Left renal pelvis (tissue), 4 donors: Measurements from ENCODE around the gene R3HDM1. TPM values are rescaled to one million over a fixed set of nuclear protein-coding genes. Genes with fewer than 3 reads are reported as not detected.
"Not testable (repeated sequence)": the region's sequence is repeated elsewhere in the genome, so short reads cannot be mapped to it uniquely, and the experiment has no call there.

Experiments used
- DNase-seq, 4 donors: peaks; one replicate each; pipeline ENCODE4 v3.0.0-alpha.2; 2013; ENCODE audit warnings: low read depth in 4 of 4, low spot score in 3 of 4
- polyA plus RNA-seq, 4 donors: library from polyadenylated mRNA; unstranded; fragments of 120-200 nt; gene quantifications; one replicate each; pipeline ENCODE4 v1.2.1, GENCODE V29; 2013; ENCODE audit not compliant: insufficient read length in 4 of 4

Gene R3HDM1
- 10 to 100 TPM; 27.5 to 40.4 (median 37.6) TPM for polyA plus RNA-seq

DNA sequence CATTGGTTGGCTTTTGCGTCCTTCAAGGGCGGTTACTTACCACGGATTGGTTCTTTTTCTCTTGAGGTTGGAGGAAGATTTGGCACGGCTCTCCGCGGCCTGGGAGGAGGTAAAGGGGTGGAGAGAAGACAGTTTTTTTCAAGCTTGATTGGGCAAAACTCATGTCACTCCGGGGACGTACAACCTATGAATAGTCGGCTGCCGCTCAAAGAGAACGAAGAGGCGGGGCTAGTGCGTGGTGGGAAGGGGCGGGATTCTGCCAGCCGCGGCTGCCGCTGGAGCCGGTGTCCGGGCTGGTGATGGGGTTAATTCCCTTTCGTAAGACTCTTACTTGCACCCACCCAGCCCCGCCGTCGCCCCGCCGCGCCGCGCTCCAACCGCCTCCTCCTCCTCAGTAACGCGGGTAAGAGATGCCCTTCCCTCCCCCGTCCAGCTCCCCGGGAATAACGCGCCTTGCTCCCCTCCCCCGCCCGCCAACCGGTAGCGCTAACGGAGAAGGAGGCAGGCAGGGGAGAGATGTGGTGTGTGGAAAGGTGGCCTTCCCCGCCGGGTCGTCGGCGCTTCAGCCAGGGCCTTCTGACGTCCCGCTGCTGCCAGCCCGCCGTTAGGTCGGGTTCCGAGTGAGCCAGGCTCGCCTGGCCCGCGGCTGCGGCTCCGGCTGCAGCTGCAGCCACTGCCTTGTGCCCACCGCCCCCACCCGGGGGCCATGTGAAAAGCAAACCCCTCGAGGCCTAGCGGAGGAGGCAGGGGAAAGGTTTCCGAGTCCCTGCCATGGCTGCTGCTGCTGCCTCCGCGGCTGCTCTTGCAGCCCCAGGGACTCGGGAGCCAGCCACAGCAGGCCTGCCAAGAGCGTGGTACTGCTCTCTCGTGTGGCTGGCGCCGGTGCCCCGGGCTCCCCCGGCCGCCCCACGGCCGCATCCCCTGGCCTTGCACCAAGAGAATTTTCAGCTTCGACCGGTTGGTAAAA, at the start of gene R3HDM1:
Gene R3HDM1 (plus strand): TSS at position 254 of the 967 bp plus-strand sequence. CDS start 73,362 bp downstream, outside the sequence.
- peak; percentile 100 for DNase-seq

DNA sequence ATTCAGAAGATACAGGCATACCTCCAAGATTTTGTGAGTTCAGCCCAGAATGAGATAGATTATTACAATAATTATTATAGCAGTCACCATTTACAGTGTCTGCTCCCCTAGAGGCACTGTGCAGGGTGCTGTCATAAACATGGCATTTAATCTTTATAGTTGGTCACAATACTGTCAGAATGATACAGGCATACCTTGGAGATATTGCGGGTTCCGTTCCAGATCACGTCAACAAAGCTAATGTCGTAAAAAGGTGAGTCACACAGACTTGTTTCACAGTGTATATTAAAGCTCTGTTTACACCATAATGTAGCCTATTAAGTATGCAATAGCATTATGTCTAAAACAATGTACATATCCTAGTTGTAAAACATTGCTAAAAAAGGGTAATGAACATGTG, 45.8 kb upstream of the R3HDM1 start:
- DNase-seq = no peak

DNA sequence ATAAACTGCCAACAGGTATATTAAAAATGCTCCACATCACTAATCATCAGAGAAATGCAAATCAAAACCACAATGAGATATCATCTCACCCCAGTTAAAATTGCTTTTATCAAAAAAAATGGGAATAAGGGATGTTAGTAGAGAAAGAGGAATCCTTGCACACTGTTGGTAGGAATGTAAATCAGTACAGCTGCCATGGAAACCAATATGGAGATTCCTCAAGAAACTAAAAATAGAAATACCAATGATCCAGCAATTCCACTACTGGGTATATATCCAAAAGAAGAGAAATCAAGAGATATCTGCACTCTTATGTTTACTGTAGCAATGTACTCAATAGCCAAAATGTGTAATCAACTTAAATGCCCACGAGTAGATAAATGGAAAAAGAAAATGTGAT, 40.9 kb upstream of the R3HDM1 start:
- no peak for DNase-seq

DNA sequence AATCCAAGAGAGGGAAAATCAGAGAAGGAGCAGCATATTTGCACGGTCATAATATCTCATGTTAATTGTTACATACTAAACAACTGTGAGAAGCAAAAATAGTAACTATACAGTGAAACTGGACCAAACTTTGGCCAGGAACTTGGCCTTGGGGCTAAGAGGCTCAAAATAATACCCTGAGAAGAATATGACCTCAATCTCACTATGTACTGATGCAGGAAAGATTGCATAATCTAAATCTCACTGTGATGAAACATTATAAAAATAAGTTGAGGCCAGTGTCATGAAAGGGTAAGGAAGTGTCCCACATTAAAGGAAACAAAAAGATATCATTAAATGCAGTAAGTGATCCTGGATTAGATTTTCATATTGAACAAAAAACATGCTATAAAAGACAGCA, 36.8 kb upstream of the R3HDM1 start:
- DNase-seq = no peak

DNA sequence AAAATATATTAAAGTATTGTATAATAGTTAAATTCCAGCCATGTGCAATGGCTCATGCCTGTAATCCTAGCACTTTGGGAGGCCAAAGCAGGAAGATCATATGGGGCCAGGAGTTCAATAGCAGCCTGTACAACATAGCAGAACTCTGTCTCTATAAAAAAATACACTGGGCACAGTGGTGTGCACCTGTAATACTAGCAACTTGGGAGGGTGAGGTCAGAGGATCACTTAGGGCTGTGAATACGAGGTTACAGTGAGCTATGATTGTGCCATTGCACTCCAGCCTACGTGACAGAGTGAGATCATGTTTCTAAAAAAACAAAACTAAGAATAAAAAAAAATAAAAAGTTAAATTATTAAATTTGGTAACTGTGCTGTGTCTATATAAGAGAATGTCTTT, 36.4 kb upstream of the R3HDM1 start:
- no peak for DNase-seq

DNA sequence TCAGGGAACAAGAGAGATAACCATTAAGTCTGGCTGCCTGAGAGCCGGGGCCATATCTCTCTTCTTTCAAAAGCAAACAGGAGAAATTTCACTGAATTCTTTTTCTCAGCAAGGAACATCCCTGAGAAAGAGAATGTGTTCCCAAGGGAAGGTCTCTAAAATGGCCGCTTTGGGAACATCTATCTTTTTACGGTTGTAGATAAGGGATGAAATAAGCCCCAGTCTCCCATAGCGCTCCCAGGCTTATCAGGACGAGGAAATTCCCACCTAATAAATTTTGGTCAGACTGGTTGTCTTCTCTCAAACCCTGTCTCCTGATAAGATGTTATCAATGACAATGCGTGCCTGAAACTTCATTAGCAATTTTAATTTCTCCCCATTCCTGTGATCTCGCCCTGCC, 32.7 kb upstream of the R3HDM1 start:
- not testable (repeated sequence) for DNase-seq

DNA sequence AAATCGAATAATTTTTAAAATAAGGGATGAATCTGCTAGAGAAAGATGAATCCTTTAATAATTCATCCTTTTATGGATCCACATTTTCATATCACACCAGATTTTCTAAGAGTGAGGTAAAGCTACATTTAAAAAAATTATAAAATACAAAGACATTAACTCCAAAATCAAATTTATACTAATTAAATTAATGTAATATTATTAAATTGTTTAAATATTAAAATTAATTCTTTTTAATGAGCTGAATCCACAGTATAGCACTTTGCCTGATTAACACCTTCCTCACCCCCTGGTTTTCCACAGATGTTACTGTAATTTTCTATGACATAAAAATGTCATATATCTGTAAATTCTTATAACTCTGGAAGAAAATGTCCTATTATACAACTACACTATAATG, 26.5 kb upstream of the R3HDM1 start:
- DNase-seq = no peak

DNA sequence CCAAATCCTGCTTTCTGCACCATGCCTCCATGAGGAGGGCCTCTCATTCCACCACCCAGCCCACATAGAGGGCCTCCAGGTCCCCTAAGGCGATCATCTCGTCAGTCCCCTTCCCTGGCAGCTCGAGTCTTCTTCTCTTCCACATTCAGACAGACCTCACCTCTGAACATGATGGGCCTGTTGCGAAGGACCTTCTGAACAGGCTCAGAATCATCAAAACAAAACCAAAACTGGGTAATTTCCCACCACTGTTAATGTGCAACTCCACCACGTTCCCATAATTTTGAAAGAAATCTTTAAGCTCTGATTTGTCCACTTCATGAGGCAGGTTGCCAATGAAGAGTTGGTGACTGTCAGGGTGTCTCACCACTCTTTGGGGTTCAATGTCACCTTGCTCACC, 20.7 kb upstream of the R3HDM1 start:
- DNase-seq = no peak

DNA sequence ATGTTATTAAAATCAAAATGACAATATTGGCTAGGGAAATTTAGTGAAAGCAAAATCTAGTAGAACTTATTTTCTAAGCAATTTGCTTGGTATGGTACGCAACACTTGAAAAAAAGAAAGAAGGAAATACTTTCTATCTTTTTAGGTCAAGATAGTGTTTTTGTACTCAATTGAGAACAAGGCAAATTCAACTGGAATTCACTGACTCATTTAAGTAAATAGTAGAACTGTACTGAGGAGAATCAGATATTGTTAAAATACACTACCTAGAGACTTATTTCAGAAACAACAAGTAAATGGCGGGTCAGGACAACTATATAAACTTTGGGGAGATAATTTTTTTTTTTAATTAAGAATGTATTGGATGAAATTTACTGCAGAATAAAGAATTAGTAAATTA, 19.2 kb upstream of the R3HDM1 start:
- DNase-seq = no peak

DNA sequence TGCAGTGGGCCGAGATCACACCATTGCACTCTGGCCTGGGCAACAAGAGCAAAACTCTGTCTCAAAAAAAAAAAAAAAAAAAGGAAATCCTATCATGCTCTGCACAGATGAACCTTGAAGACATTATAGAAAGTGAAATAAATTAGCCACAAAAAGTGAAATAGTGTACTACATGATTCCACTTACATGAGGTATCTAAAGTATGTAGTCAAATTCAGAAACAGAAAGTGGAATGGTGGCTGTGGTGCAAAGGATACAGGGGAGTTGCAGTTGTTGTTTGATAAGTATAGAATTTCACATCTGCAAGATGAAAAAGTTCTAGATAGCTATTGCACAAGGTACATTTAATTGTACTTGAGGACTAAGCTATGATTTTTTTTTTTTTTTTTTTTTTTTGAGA, 5.5 kb upstream of the R3HDM1 start:
- no peak for DNase-seq

DNA sequence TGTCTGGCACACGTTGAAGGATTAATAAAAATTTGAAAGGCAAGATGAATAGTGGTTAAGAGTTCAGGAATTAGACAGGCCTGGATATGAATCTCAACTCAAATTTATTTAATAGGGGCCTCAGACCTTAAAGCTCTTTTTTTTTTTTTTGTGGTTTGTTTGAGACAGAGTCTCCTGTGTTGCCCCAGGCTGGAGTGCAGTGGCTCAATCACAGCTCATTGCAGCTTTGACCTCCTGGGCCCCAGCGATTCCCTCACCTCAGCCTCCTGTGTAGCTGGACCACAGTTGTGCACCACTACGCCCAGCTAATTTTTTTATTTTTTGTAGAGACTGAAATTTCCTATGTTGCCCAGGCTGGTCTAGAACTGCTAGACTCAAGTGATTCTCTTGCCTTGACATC, 3.3 kb upstream of the R3HDM1 start:
- no peak for DNase-seq

DNA sequence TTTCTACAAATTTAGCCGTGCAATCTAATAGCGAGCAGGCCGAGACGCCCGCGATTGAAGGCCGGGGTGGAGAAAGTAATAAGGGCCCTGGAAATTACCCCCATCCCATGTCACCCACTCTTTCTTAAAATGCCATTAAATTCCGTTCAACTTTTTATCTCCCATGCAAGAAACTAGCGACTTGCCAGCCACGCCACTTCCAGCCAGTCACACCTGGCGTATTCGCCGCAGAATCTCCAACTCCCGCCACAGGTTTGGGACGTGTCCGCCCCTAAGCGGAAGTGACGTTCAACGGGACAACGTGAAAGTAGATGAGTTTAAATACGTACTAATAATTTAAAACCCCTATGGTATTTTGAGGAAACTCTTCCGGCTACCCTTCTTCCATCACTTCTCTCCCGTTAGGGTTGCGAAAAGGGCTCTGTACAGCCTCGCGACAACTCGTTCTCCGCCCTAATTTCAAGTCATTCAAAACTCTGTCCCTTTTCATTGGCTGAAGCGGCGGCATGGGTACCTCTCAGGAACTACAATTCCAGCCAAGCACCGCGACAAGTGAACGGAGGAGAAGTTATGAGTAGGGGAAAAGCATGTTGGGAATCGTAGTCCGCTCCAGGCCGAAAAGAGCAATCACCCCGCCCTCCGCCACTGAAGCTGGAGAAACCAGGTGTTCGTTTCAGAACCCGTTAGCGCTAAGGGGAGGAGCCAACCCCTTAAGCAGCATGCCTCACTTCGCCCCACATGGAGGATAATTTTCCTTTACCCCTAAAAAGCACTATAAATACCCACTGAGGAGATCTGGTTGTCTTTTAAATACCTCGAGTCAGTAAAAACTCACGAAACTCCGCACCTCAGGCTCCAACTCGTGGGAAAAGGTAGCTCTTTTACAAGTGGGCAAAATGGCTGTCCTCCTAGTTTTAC, 712 bp upstream of the R3HDM1 start, which contains the start of gene ZRANB3:
Gene ZRANB3 (minus strand): TSS at position 906 of the 918 bp plus-strand sequence.
- DNase-seq = peak; percentile 93 to 97 (median 94)

DNA sequence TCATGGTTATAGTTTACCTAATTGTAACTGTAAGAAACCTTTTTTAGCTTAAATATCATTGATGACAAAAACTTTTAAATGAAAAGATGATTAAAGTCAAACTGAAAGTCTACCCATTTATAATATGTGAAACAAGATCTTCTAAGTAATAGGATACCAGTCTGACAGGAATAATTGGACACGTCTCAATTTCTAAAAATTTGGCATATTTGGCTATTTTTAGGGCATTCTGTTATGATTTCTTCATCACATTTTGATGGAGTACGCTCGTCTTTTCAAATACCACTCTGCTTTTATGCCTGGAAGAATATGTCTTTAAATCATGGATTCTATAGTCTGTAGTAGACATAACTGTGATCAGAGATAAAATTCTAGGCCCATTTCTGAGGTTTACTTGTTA, 1.3 kb downstream of the R3HDM1 start:
- no peak for DNase-seq

DNA sequence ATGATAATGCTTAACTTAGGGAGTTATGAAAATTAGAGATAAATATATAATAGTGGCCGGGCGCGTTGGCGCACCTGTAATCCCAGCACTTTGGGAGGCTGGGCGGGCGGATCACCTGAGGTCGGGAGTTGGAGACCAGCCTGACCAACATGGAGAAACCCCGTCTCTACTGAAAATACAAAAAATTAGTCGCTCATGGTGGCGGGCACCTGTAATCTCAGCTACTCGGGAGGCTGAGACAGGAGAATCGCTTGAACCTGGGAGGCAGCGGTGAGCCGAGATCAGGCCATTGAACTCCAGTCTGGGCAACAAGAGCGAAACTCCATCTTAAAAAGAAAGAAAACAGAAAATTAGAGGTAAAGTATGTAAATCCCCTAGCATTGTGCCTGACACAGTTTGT, 2.3 kb downstream of the R3HDM1 start:
- not testable (repeated sequence) for DNase-seq

DNA sequence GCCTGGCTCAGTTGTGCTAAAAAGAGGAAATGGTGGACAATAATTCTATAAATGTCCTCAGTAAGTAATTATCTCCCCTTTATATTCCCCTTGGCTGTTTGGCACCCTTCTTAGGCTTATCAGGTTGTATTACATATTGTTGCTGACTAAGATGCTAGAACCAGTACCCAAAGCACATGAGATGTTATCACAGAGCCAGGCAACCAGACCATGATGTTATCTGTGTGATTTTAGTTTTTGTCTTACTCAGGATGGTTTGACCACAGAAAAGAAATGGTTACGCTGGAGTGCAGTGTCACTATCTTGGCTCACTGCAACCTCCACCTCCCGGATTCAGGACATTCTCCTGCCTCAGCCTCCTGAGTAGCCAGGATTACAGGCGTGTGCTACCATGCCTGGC, 15.2 kb downstream of the R3HDM1 start:
- DNase-seq = no peak

DNA sequence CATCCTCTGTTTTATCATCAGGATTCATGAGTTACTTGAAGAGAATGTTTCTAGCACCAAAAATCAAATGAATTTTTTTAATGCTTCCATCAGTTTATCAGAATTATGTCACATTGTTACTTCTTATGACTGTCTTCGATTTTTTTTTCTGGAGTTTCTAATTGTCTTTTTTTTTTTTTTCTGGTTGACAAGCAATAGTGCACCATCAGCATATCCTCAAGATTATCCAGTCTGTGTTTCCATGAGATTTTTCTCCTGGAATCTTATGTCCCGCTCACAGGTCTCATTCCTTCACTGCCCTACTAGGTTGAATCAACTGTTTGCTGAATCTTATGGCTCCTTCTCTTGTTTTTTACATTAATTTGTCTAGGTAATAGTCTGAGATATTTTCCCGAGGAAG, 16.0 kb downstream of the R3HDM1 start:
- DNase-seq = no peak

DNA sequence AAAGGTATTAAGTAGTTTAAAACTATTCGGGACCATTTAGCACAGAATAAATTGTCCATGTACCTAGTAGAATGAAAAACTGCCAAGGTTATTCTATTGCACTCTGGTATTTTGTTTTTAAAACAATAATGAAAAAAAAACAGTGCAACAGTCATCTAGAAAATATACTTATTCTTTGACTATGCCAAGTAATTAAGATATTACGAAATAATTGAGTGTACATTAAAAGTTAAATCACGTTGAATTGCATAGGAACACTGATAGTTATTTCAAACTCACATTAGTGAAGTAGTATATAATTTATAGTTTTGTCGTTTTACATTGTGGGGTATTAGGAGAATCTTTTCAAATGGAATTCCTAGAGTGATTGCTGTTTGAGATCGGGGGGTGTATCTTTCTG, 20.1 kb downstream of the R3HDM1 start:
- no peak for DNase-seq

DNA sequence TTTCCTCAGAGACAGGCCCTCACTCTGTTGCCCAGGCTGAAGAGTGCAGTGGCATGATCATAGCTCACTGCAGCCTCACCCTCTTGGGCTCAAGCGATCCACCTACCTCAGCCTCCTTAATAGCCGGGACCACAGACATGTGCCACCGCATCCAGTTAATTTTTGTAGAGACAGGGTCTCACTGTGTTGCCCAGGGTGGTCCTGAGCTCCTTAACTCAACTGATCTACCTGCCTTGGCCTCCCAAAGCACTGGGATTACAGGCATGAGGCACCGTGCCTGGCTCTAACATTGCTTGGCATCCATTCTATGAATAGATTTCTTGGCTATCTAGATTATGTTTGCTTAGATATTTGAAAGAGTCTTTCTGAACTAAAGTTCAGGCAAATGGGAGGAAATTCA, 21.6 kb downstream of the R3HDM1 start:
- DNase-seq = no peak

DNA sequence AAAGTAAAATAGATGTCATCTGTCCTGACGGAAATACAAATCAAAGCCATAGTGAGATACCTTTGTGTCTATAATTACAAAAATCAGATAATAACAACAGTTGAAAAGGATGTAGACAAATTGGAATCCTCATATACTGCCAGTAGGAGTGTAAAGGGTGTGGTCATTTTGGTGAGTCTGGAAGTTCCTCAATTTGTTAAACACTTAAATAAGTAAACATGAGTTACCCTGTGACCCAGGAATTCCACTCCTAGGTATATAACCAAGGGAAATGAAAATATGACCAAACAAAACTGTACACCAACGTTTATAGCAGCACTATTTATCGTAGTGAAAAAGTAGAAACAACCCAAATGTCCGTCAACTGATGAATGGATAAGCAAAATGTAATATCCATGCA, 24.0 kb downstream of the R3HDM1 start:
- DNase-seq = no peak

DNA sequence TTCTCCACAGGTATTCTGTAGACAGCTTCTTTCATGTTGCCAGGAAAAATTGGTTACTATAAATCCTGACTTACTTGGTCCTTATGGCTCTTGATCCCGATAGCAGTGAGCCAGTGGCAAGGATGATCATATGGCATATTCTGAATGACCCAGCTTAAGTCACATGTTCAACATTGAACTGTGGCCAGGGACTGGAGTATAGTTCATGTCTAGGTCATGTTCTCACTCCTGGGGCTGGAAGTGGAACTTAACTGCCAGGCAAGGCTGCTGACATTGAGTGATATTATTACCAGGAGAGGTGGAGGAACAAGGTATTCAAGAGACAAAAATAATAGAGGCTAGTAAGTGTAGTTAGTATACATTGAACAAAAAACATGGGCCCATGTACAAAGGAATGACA, 26.2 kb downstream of the R3HDM1 start:
- no peak for DNase-seq

DNA sequence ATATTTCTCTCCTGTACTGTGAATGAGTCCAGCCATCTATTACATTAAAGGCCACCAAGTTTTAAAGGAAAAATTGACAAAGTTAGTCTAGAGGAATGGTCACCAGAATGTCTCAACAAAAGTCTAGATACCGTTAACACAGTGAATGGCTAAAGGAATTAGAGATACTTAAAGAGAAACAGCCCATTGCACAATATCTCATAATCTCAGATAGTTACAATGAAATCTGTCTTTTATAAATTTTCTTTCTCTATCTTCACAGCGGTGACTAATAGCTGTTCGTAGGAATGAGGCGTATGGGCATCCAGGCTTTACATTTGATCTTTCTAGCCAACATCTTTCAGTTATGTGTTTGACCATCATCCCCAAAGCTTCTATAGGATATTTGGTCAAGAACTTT, 30.6 kb downstream of the R3HDM1 start:
- DNase-seq = no peak
